Measurements from ENCODE around the gene GNAZ. TPM values are rescaled to one million over a fixed set of nuclear protein-coding genes. Genes with fewer than 3 reads are reported as not detected.

Gene GNAZ
- total and polyA plus RNA-seq, 2 donors (not counting 1 experiment from before 2014, with no cell fraction given): 2.8 to 9.1 TPM

GRCh38 chr22:23122216-23122957, 52.1 kb downstream of the GNAZ start:
- H3K9ac ChIP-seq (ENCODE audit: low read length): no peak overlapping the region
- no peak for DNase-seq
- no peak overlapping the region for H2AFZ ChIP-seq (ENCODE audit: insufficient read depth, low read depth, low read length, poor library complexity, severe bottlenecking)
- no peaks in the 10 kb centered on the region for H3K27me3 ChIP-seq (replicated peaks in 1 of 4; ENCODE audit: control extremely low read depth in 1 of 4, control insufficient read depth in 3 of 4, insufficient read depth in 4 of 4, low read length in 3 of 4)
- Mint-ChIP-seq H3K4me3 (no peak overlapping the region), H3K27ac (no peak overlapping the region), H3K9me3 (ENCODE audit: insufficient read depth) (no peaks in the 10 kb centered on the region), H3K27me3 (no peaks in the 10 kb centered on the region), H3K4me1 (peaks cover 14% of the 10 kb centered on the region)
- H4K20me1 ChIP-seq (ENCODE audit: control insufficient read depth, insufficient read depth, low read length, poor library complexity, severe bottlenecking): no peaks in the 10 kb centered on the region
- no peaks in the 10 kb centered on the region for H3K36me3 ChIP-seq (replicated peaks in 1 of 2; ENCODE audit: control extremely low read depth in 1 of 2, control insufficient read depth in 1 of 2, extremely low read depth in 1 of 2, insufficient read depth in 2 of 2, low read length in 1 of 2)
- H3K27ac ChIP-seq (ENCODE audit: low read length in 2 of 2): no peak overlapping the region
- no peak for ATAC-seq (ENCODE audit: low read depth)
- ChIA-PET POLR2A (no interaction called here), CTCF (interaction anchor here (0.8 to 6.7 kb wide), 2 partner anchors 52 to 164 kb away, joined by 3 to 84 read pairs; no protein-coding TSS in a partner anchor)
- H3K79me2 ChIP-seq (ENCODE audit: control insufficient read depth, insufficient read depth, low read length): no peaks in the 10 kb centered on the region
- WGBS (ENCODE audit: insufficient coverage): 82% methylated on average over 13 of the region's 13 CpGs
- H3K4me3 ChIP-seq (ENCODE audit: control extremely low read depth in 1 of 5, extremely low read depth in 1 of 5, insufficient read depth in 1 of 5, low read depth in 2 of 5, low read length in 4 of 5): no peak overlapping the region
- intact Hi-C loops (cut with micrococcal nuclease): no loop called here
- H3K4me2 ChIP-seq (replicated peaks; ENCODE audit: low read depth, low read length, poor library complexity, severe bottlenecking): no peak overlapping the region
- H3K9me3 ChIP-seq (ENCODE audit: control extremely low read depth in 1 of 3, control insufficient read depth in 2 of 3, insufficient read depth in 1 of 3, low read length in 2 of 3): no peaks in the 10 kb centered on the region
- peaks cover 5 to 12% of the 10 kb centered on the region in 2 donors for H3K4me1 ChIP-seq (ENCODE audit: control insufficient read depth in 2 of 2, insufficient read depth in 2 of 2, low read length in 2 of 2)
- TF ChIP-seq CTCF (IDR thresholded peaks at IDR 0.05): no peak
- no peak for TF ChIP-seq EZH2 (IDR thresholded peaks at IDR 0.05; ENCODE audit: borderline replicate concordance, insufficient read depth, low read depth, low read length, poor library complexity, severe bottlenecking)

All from B cell (primary cell).